Keratinocyte (primary cell): ENCODE results near the gene SELENOO. TPM values are rescaled to one million over a fixed set of nuclear protein-coding genes. Genes with fewer than 3 reads are reported as not detected.

Experiments
- DNase-seq: peaks from one replicate; pipeline ENCODE4 v3.0.0-alpha.2; 2011; ENCODE audit warnings: low read depth, missing footprints, low spot score
- FAIRE-seq: peaks from 2 replicates; lab custom pipeline; 2011; peaks lifted over from hg19 to GRCh38; lab: Jason Lieb, UNC
- H2AFZ ChIP-seq: 2 replicates; pipeline ENCODE4 v1.6.0; 2012; ENCODE audit warnings: low read length, control low read depth, inconsistent platforms; ENCODE audit not compliant: control insufficient read depth
- H3K27ac ChIP-seq: 2 replicates; pipeline ENCODE4 v1.5.1; 2011; ENCODE audit warnings: low read length; ENCODE audit not compliant: control insufficient read depth, insufficient read depth
- H3K27me3 ChIP-seq: 3 replicates; pipeline ENCODE4 v1.6.0; 2011; ENCODE audit warnings: low read length; ENCODE audit not compliant: control insufficient read depth, insufficient read depth; ENCODE audit errors: extremely low read depth
- H3K36me3 ChIP-seq, 2 experiments: 2 replicates in 1 of 2; 3 replicates in 1 of 2; pipeline ENCODE4 v1.5.1; 2011; ENCODE audit warnings: low read length in 2 of 2, mild to moderate bottlenecking in 1 of 2; ENCODE audit not compliant: control insufficient read depth in 2 of 2, insufficient read depth in 2 of 2; ENCODE audit errors: extremely low read depth in 1 of 2
- H3K4me1 ChIP-seq: 3 replicates; pipeline ENCODE4 v1.5.1; 2011; ENCODE audit warnings: low read length; ENCODE audit not compliant: control insufficient read depth, insufficient read depth; ENCODE audit errors: extremely low read depth
- H3K4me2 ChIP-seq: 3 replicates; pipeline ENCODE4 v1.6.0; 2011; ENCODE audit warnings: low read depth, low read length; ENCODE audit not compliant: control insufficient read depth, insufficient read depth; ENCODE audit errors: extremely low read depth
- H3K4me3 ChIP-seq, 3 experiments: fragments of 200-600 bp in 1 of 3; sonication (generic) in 1 of 3; 2 replicates in 2 of 3; 3 replicates in 1 of 3; pipeline ENCODE4 v1.5.1; 2011 to 2016; ENCODE audit warnings: low read length in 3 of 3, mild to moderate bottlenecking in 3 of 3, control low read depth in 2 of 3, inconsistent platforms in 1 of 3, low read depth in 1 of 3, mixed read lengths in 1 of 3, mixed run types in 1 of 3, moderate library complexity in 1 of 3; ENCODE audit not compliant: control insufficient read depth in 2 of 3, insufficient read depth in 2 of 3; ENCODE audit errors: extremely low read depth in 1 of 3
- H3K79me2 ChIP-seq: 2 replicates; pipeline ENCODE4 v1.6.0; 2012; ENCODE audit warnings: low read length; ENCODE audit not compliant: control insufficient read depth, insufficient read depth
- H3K9ac ChIP-seq: 3 replicates; pipeline ENCODE4 v1.6.0; 2011; ENCODE audit warnings: low read length; ENCODE audit not compliant: control insufficient read depth, insufficient read depth; ENCODE audit errors: extremely low read depth
- H3K9me1 ChIP-seq: 3 replicates; pipeline ENCODE4 v1.6.0; 2011; ENCODE audit warnings: low read length; ENCODE audit not compliant: control insufficient read depth, insufficient read depth; ENCODE audit errors: extremely low read depth
- H3K9me3 ChIP-seq: 2 replicates; pipeline ENCODE4 v1.5.1; 2012; ENCODE audit warnings: low read depth, low read length; ENCODE audit not compliant: control insufficient read depth
- H4K20me1 ChIP-seq: 3 replicates; pipeline ENCODE4 v1.6.0; 2011; ENCODE audit warnings: low read length; ENCODE audit not compliant: control insufficient read depth, insufficient read depth; ENCODE audit errors: extremely low read depth
- EZH2 ChIP-seq: IDR thresholded peaks from one replicate; pipeline ENCODE4 v1.6.1; 2012; ENCODE audit warnings: inconsistent platforms, mild to moderate bottlenecking, low read length, moderate library complexity
- dilution Hi-C: fragments of 300-500 bp; cut with MboI; formaldehyde crosslinking; loops from one replicate; pipeline ENCODE4 v1.7.0; 2020; ENCODE audit warnings: low sequenced_read_pairs; ENCODE audit not compliant: extremely low pct_ligation_motif_present
- polyA plus RNA-seq, 5 experiments: library from polyadenylated mRNA; depleted of rRNA in 3 of 5; stranded (reverse) in 3 of 5; stranded (forward) in 1 of 5; unstranded in 1 of 5; fragments of >200 nt; gene quantifications; 1 replicate in 1 of 5; 2 replicates in 3 of 5; 3 replicates in 1 of 5; pipeline versions ENCODE4 v1.2.1 to v1.2.3, GENCODE V29; 2011 to 2012; ENCODE audit warnings: missing spikeins in 2 of 5, low read depth in 1 of 5, low replicate concordance in 1 of 5
- TF ChIP-seq, protein P1 (sequence below), 3 experiments: IDR thresholded peaks in 1 of 3; conservative IDR thresholded peaks in 1 of 3; optimal IDR thresholded peaks in 1 of 3; 2 replicates in 2 of 3; 3 replicates in 1 of 3; pipeline versions ENCODE3 to v1.5.1; 2011; ENCODE audit warnings: low read length in 3 of 3, mild to moderate bottlenecking in 3 of 3, moderate library complexity in 2 of 3, control low read depth in 1 of 3, inconsistent platforms in 1 of 3; ENCODE audit not compliant: insufficient read depth in 2 of 3; ENCODE audit errors: extremely low read depth in 1 of 3

The SELENOO gene
- polyA plus RNA-seq, 1 donor (not counting 4 experiments of a cell fraction or from before 2014, with no cell fraction given) = 14.4 TPM

DNA sequence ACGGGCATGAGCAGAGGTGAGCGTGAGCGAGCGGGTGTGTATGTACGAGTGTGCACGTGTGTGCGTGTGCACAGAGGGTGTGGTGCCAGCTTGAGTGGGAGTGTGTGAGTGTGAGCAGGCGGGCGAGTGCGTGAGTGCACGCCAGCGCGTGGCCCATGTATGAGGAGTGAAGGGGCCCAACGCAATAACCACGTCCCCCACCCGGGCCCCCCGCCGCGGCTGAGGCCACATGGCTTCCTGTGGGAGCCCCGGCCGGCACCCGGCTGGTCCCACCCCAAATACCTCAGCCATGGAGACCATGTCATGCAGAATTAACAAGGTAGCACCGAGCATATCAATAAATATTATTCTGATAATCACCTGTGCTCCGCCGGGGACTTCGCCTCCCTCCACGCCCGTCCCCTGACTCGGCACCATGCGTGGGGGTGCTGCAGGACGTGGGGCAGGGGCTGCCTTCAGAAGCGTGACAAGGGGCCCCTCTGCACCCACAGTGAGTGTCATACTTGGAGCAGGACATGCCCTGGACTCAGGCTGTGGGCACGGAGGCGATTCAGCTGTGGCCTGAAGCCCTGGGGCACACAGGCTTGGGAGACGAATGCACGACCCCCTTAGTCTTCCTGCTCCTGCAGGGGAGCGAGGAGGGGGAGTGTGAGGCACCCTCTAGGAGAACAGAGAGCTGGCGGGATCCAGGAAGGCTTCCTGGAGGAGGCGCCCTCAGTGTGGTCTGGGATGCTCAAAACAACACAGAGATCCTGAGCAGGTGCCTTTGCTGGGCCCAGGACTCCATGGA is 20.7 kb upstream of the SELENOO start:
- H3K79me2 ChIP-seq = no peaks in the 10 kb centered on the region
- FAIRE-seq = no peak
- no peak for DNase-seq
- dilution Hi-C loops = no loop called here
- no peaks in the 10 kb centered on the region for H3K36me3 ChIP-seq
- H3K9me1 ChIP-seq = no peaks in the 10 kb centered on the region
- no peak overlapping the region for H2AFZ ChIP-seq
- H3K9ac ChIP-seq = no peak overlapping the region
- no peaks in the 10 kb centered on the region for H4K20me1 ChIP-seq
- no peaks in the 10 kb centered on the region for H3K27me3 ChIP-seq
- no peaks in the 10 kb centered on the region for H3K9me3 ChIP-seq
- H3K4me2 ChIP-seq = no peak overlapping the region
- H3K4me3 ChIP-seq = no peak overlapping the region
- no peaks in the 10 kb centered on the region for H3K4me1 ChIP-seq
- H3K27ac ChIP-seq = no peak overlapping the region
- TF ChIP-seq, protein P1, sequence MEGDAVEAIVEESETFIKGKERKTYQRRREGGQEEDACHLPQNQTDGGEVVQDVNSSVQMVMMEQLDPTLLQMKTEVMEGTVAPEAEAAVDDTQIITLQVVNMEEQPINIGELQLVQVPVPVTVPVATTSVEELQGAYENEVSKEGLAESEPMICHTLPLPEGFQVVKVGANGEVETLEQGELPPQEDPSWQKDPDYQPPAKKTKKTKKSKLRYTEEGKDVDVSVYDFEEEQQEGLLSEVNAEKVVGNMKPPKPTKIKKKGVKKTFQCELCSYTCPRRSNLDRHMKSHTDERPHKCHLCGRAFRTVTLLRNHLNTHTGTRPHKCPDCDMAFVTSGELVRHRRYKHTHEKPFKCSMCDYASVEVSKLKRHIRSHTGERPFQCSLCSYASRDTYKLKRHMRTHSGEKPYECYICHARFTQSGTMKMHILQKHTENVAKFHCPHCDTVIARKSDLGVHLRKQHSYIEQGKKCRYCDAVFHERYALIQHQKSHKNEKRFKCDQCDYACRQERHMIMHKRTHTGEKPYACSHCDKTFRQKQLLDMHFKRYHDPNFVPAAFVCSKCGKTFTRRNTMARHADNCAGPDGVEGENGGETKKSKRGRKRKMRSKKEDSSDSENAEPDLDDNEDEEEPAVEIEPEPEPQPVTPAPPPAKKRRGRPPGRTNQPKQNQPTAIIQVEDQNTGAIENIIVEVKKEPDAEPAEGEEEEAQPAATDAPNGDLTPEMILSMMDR (optimal IDR thresholded peaks at IDR 0.05 in 1 of 3, IDR thresholded peaks at IDR 0.05 in 1 of 3, conservative IDR thresholded peaks at IDR 0.05 in 1 of 3; ENCODE audit: extremely low read depth in 1 of 3, insufficient read depth in 2 of 3, low read length in 3 of 3) = no peak

DNA sequence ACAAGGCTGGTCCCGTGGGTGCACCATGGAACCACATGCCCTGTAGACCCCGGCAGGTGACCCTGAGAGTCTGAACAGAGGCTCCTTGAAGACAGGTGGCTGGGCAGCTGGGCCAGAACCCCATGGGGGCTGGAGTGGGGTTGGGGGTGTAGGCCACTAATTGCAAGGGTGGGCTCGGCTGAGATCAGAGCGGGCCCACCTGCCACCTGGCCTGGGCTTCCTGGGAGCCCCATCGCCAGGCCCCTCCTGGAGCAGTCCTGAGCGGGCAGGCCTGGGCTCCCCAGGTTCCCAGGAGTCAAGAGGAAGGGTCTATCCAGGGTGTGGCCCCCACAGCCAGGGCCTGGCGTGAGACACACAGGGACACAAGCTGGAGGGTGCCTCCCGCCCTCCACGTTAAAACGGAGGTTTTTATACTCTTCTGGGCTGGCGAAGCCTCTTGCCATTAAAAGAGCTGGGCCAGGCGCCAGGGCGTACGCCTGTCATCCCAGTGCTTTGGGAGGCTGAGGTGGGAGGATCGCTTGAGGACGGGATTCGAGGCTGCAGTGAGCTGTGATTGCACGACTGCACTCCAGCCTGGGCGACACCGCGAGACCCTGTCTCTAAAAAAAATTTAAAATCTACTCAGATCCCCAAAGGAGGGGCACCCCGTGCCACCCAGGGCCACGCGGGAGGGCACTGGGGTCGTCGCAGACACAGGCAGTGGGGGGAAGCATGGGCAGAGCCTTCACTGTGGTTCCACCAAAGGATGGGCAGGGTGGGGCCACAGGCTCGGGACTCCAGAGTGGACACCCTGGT is 19.9 kb upstream of the SELENOO start:
- H3K27me3 ChIP-seq = no peaks in the 10 kb centered on the region
- H3K9ac ChIP-seq = no peak overlapping the region
- no peak for TF ChIP-seq EZH2
- TF ChIP-seq, protein P1 (optimal IDR thresholded peaks at IDR 0.05 in 1 of 3, IDR thresholded peaks at IDR 0.05 in 1 of 3, conservative IDR thresholded peaks at IDR 0.05 in 1 of 3; ENCODE audit: extremely low read depth in 1 of 3, insufficient read depth in 2 of 3, low read length in 3 of 3) = no peak
- no peak overlapping the region for H3K4me2 ChIP-seq
- H3K4me1 ChIP-seq = no peaks in the 10 kb centered on the region
- dilution Hi-C loops = no loop called here
- no peaks in the 10 kb centered on the region for H3K9me3 ChIP-seq
- H4K20me1 ChIP-seq = no peaks in the 10 kb centered on the region
- no peaks in the 10 kb centered on the region for H3K36me3 ChIP-seq
- no peak overlapping the region for H3K27ac ChIP-seq
- H3K79me2 ChIP-seq = no peaks in the 10 kb centered on the region
- H3K4me3 ChIP-seq = no peak overlapping the region
- FAIRE-seq (no peak), DNase-seq (no peak)
- no peaks in the 10 kb centered on the region for H3K9me1 ChIP-seq
- no peak overlapping the region for H2AFZ ChIP-seq
